NCI-H345 (cell line): ENCODE results near the gene PIGA.
"Not testable (repeated sequence)": the region's sequence is repeated elsewhere in the genome, so short reads cannot be mapped to it uniquely, and the experiment has no call there.

Experiments used
- DNase-seq: peaks from one replicate; lab custom pipeline; 2025; lab: John Stamatoyannopoulos, UW

PIGA gene

DNA sequence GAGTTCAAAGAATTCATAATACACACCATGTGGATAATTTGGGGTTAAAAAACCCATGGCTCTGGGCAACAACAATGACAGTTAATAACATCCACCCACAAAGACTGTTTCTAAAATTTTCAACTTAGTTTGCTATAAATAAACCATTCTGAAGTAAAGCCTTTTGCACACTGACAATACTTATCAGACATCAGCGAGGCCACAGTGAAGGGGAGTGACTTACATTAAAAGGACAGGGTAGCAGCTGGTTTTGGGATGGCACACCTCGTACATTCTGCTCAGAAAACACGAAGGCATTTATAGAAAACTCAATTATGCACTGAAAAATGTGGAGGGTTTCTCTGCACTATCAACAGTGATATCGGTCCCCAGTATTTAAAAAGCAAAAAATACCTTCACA, 15.0 kb downstream of the PIGA start:
- no peak for DNase-seq

DNA sequence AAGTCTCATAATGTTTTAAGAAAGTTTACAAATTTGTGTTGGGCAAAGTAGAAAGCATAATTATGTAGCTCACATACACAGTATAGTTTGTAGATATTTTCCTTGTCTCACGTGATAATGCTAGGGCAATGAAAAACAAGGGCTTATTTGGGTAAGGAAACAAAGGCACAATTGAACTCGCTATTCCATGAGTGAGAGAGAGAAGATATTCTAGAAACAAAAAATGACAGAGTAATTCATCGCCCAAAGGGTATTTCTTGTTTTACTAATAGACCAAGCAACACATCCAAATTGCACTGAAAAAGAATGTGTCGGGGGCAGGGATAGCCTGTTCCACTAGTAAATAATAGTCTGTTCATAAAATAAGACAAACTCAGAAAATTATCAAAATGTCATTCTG, 16.2 kb downstream of the PIGA start:
- no peak for DNase-seq

DNA sequence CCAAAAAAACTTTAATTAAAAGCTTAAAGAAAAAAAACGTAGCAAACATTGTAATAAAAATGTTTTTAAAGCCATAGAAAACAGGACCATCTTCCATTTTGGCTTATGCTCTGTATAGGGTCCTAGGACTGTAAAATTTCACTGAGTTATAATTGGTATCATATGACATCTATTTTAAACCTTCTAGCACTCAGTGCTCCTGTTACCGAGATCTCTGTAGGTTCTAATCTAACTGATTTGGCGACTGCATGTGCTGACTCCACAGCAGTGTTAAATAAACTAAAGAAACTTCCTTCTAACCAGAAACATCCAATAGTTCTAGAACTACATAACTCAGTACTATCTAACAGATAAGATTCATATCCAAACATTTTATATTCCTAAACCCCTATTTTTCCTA, 19.8 kb downstream of the PIGA start, which contains the start of gene ASB11:
TSS of gene ASB11 (minus strand) at position 132 of the 400 bp plus-strand sequence. CDS start at position 97, 35 bp downstream.
- DNase-seq, result no peak

DNA sequence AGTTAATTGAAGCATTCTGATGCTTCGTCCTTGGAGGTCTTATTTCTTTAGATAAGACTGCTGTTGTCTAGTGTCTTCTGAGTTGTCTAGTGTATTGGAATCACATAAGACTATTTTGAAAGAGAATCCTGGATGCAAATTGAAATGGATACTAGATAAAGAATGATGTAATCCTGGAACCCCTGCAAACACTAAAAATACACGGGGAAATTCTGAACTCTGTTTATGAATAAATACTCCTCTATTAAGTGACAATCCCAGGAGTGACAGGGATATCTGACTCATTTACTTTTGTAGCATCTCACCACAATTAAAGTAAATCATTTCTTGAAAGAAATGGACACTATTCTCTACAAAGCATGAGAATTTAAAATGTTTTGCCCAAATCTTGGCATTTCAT, 20.9 kb downstream of the PIGA start:
- DNase-seq, result no peak

DNA sequence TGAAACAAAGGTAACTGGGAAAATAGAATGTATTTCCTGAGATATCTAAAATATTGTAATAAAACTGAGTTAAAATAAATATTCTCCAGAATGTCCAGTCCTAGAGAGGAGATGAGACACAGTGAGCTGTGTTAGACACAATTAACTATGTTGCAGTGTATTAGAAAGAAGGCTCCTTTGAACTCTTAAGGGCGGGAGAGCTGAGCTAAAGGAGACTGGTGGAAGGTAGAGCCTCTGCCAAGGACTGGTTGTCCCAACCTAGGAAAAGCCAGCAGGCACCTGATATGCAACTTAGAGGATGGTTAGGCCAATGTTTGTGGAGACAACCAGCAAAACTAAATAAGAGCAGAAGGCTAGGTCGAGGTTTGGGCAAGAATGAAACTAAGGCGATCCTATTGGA, 24.2 kb downstream of the PIGA start:
- no peak for DNase-seq

DNA sequence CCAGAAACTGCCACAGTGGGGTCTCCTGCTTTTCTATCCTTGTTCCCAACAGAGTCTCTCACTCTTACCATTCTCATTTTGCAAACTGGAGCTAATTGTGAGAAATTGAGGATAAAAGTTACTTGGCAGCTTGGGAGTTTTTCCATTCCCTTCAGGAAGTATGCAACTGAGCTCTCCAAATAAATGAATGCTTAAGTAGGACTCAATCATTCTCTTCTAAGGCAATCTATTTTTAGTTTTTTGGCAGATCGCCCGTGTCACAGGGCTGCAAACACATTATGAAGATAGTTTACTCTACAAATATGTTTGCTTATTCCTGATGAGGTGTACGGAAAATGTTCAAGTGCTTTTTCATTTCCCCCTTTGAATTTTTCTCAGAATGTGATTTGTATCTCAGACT, 25.2 kb downstream of the PIGA start:
- DNase-seq, result peak; percentile 84

DNA sequence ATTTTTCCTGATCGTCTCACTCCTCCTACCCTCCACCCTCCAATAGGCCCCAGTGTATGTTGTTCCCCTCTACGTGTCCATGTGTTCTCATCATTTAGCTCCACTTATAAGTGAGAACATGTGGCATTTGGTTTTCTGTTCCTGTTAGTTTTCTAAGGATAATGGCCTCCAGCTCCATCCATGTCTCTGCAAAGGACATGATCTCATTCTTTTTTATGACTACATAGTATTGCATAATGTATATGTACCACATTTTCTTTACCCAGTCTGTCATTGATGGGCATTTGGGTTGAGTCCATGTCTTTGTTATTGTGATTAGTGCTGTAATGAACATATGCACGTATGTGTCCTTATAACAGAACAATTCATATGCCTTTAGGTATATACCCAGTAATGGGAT, 29.4 kb downstream of the PIGA start:
- DNase-seq, result not testable (repeated sequence)

DNA sequence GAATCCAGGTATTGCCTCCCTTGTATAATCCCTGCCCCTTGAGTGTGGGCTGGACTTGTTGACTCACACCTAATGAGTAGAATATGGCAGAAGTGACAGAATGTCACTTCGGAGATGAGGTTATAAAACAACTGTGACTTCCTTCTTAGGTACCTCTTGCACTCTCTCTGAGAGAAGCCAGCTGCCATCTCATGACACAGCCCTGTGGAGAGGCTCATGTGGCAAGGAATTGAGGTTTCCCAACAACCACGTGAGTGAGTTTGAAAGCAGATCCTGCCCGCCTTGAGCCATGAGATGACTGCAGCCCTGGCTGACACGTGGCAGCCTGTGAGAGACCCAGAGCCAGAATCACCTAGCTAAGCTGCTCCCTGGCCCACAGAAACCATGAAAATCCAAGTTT, 33.4 kb downstream of the PIGA start:
- no peak for DNase-seq

DNA sequence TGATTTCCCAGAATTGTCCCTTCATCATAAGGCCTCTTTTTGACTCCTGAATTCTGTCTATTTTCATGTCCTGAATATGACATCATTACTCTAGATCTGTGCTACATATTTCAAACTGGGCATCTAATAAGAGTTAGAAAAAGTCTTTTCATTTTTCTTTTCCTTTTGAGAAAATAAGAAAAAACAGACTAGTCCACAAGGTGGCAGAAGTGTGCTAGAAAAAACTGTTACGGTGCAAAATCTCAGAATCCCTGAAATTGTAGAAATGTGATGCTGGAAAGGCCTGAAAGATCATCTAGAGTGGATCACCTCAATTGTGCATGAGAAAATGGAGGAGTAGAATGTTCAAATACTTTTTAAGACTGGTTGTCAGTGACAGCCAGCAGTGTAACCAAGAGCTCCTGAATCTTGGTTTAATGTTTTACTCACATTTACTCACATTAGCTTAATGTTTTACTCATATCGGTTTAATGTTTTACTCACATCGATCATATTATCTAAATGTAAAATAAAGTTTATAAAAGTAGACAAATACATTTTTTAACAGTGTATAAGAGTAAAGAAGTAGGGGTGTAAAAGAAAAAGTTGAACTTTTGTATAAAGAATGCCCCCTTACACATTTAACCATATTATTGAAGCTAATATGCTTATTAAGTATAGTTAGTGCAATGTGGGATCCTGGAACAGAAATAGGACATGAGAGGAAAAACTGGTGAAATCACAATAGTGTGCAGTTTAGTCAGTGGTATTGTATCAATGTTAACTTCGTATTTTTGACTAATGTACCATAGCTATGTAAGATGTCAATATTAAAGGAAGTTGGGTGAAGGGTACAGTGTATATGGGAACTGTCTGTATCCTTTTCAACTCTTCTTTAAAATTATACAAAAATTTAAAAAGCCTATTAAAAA, 35.1 kb downstream of the PIGA start:
- no peak for DNase-seq

DNA sequence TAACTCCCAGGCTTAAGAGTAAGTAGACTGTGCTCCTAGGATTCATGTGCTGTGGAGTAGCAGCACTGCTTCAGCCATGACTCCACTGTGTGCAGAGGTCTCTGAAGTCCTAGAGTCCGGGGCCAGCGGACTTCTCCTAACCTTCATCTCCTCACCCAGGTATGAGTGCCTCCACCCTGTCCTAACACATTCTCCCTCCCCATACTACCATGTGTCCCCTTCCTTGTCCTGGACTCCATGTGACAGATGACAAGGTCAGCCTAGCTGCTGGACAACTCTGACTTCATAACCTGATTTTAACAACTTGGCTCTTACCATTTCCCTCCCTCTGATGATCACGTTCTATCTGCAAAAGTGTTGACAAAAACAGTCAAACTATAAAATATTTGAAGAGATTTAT, 36.5 kb downstream of the PIGA start:
- no peak for DNase-seq

DNA sequence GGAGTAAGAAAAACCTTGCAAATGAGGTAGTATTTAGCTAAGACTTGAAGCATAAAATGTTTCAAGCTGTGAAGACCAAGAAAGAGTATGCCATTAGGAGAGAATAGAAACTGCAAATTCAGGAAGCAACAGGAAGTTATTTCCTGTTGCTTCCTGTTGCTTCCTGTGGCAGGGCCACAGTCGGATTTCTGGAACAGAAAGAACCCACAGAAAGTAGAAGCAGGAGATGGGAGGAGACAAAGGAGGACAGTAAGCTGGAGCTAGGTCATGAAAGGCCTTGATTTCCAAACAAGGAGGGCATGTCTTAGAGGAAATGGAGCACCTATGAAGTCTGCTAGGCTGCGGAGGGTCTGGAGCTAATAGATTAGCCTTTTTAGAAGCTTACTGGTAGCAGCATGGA, 37.1 kb downstream of the PIGA start:
- DNase-seq, result no peak

DNA sequence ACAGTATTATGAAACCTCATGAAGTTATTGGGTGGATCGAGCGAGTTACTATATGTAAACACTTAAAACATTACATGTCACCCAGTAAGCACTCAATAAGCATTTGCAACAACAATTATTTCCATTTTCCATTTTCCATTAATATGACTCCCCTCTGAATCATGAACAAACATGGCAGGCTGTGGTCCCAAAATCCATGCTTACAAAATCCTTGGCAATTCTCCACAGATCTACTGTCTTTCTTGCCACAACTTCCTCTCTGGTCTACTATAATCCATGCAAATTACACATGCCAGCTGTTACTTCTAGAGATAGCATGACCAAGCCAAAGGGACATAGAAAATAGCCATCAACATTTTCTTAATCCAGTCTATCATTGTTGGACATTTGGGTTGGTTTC, 41.9 kb downstream of the PIGA start:
- DNase-seq, result no peak

DNA sequence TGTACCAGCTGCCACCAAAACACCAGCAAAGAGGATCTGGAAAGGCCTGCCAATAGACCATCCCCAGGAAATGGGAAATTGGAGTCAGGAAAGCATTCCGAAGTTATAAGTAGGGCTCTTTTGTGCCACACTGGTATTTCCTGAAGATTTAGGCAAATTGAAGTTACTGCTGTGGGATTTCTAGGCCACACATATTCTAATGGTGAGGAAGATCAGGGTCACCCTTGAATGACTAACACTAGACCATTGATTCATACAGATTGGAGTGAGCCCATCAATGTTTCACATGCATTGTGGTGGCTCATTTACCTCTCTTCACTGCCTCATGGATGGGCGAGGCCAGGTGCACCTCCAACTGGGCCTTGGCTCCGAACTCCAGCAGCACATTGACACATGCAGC, 42.5 kb downstream of the PIGA start:
- no peak for DNase-seq

DNA sequence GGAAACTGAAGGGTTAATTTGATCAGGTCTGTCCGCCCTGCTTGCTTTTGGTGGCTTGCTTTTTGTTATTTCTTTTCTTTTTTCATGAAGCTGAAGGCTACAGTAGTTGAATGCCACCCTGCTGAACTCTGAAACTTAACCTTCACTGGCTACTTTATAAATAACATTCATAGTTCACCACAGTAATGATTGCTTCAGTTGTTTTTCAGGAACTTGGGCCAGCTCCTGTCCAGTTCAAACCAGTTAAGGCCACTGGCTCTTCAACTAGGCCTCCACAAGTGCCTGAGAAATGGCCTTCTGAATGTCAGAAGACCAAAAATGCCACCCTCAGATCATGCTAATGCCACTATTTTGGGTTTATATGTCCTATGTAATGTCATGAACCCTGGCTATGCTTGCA, 57.7 kb downstream of the PIGA start:
- DNase-seq, result no peak

DNA sequence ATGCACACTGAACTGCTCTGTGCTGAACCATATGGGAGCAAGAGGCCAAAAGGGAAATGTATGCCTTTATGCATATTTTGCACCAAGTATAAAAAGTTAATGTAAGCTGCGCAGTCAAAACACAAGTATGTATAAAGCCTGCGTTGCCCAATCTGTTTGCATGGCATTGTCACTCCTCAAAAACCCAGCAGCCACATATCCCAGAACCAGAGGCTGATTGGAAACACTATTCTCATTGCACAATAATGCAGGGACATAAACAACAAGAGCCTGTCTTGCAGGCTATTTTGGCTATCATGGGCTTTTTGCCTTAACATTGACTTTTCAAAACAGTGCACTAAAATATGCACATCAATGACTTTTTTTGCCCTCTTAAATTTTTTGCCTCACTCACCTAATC, 60.4 kb downstream of the PIGA start:
- DNase-seq, result no peak

DNA sequence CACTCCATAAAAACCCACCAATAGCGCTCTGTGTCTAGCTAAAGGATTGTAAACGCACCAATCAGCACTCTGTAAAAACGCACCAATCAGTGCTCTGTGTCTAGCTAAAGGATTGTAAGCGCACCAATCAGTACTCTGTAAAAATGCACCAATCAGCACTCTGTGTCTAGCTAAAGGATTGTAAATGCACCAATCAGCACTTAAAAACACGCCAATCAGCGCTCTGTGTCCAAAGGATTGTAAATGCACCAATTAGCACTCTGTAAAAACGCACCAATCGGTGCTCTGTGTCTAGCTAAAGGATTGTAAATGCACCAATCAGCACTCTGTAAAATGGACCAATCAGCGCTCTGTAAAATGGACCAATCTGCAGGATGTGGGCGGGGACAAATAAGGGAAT, 62.0 kb downstream of the PIGA start:
- not testable (repeated sequence) for DNase-seq

DNA sequence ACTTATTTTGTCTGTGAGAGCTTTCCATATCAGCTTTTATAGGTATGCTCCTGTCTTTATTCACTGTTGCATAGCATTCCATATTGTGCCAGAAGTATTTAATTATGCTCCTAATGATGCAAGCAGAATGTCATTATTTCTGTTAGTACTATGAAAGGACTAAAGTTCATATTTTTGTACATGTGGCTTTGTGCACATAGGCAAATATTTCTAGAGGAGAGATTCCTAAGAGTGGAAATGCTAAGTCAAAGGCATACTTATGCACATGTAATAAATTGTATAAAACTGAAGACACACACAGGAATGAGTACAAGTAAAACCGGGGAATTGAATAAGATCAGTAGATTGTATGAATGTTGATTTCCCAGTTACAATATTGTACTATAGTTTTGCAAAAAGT, 63.6 kb downstream of the PIGA start:
- DNase-seq, result no peak

DNA sequence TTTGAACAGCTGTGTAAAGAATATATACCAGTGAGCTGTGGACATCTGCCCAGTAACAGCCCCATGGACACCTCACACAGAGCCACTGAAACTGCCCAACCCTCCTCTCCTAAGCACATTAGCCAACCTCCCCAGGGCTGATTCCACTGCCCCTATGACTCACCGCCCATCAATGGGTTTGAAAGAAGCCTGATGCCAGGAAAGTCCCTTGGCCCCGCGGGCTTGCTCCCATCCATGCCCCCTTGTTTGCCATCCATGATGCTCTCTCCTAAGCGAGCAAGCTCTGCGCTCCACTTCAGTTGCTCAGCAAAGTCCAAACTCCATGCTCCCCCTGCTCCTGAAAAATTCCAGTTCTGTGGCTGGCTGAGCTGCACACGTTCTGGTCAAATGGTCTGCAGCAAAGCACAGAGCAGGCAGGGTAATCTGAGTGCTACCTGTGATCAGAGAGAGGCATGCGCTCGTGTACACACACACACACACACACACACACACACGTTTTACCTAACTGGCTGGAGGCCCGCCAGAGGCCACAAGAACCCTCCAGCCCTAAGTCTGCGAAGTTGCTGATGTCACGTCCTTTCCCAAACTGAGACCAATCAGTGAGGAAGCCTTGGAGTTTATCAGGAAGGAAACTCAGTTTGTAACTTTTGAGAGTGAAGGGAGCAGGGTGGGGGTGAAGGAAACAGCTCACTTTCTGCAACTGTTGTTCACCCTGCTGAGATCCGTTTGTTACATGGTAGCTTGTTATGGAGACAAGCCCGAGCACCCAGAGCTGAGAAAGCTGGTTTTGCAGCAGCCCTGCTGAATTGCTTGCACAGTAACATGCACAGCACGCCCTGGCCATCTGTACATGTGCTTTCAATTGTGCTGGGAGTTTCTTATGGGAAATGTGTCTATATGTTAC, 65.5 kb downstream of the PIGA start, which contains the start of gene ASB9:
TSS of gene ASB9 (minus strand) at position 466 of the 904 bp plus-strand sequence. CDS start at position 257, 209 bp downstream.
- DNase-seq, result no peak
